Esophagus muscularis mucosa (tissue), 4 donors: ENCODE data around the gene TERB2. TPM values are rescaled to one million over a fixed set of nuclear protein-coding genes. Genes with fewer than 3 reads are reported as not detected.
"Not testable (repeated sequence)": the region's sequence is repeated elsewhere in the genome, so short reads cannot be mapped to it uniquely, and the experiment has no call there.

Experiments used
- DNase-seq: peaks from one replicate; pipeline ENCODE4 v3.0.0-alpha.2; 2017; ENCODE audit errors: extremely low spot score
- H3K27ac ChIP-seq, 4 donors: fragments of 200-600 bp; sonication (generic); replicated peaks in 1 of 4; 1 replicate in 3 of 4; 2 replicates in 1 of 4; pipeline ENCODE4 v1.5.1; 2016 to 2019; ENCODE audit warnings: mild to moderate bottlenecking in 1 of 4
- H3K27me3 ChIP-seq, 4 donors: fragments of 200-600 bp; sonication (generic); one replicate each; pipeline versions ENCODE4 v1.5.1 to v1.6.0; 2016 to 2019
- H3K36me3 ChIP-seq, 4 donors: fragments of 200-600 bp; sonication (generic); one replicate each; pipeline ENCODE4 v1.5.1; 2016 to 2019
- H3K4me1 ChIP-seq, 4 donors: fragments of 200-600 bp; sonication (generic); one replicate each; pipeline ENCODE4 v1.5.1; 2016 to 2019
- H3K4me3 ChIP-seq, 4 donors: fragments of 200-600 bp; sonication (generic); 1 replicate in 2 of 4; 2 replicates in 2 of 4; pipeline ENCODE4 v1.5.1; 2016 to 2019; ENCODE audit warnings: mild to moderate bottlenecking in 4 of 4, moderate library complexity in 1 of 4
- H3K9me3 ChIP-seq, 4 donors: fragments of 200-600 bp; sonication (generic); 1 replicate in 3 of 4; 2 replicates in 1 of 4; pipeline ENCODE4 v1.5.1; 2016 to 2019
- EP300 ChIP-seq: sonication (generic); formaldehyde crosslinking; IDR thresholded peaks from one replicate; pipeline ENCODE4 v1.6.1; 2017; ENCODE audit warnings: antibody characterized with exemption
- POLR2A ChIP-seq: fragments of 450-650 bp; IDR thresholded peaks from one replicate; pipeline ENCODE4 v1.6.1; 2017; ENCODE audit warnings: antibody characterized with exemption, moderate library complexity, mild to moderate bottlenecking, low read depth
- POLR2AphosphoS5 ChIP-seq, 2 donors: sonication (generic); formaldehyde crosslinking; IDR thresholded peaks; one replicate each; pipeline ENCODE4 v1.6.1; 2017; ENCODE audit warnings: antibody characterized with exemption in 2 of 2
- WGBS: methylation state at CpG from one replicate; pipeline ENCODE4 v1.1.5; 2018; 5-methylcytosine and 5-hydroxymethylcytosine counted together
- intact Hi-C: fragments of 100-400 bp; cut with DNase I; formaldehyde crosslinking; loops from one replicate; pipeline ENCODE4 v1.15.1; 2023
- total RNA-seq, 4 donors: library from RNA; depleted of rRNA; stranded (reverse); fragments of >200 nt; gene quantifications; one replicate each; pipeline versions ENCODE4 v1.1.0 to v1.2.1, GENCODE V29; 2016
- TF ChIP-seq, protein P1 (sequence below), 3 experiments: fragments of 200-600 bp in 2 of 3; fragments of 450-650 bp in 1 of 3; sonication (generic) in 2 of 3; IDR thresholded peaks; one replicate each; pipeline ENCODE4 v1.5.1; 2017 to 2019; ENCODE audit warnings: antibody characterized with exemption in 3 of 3, mild to moderate bottlenecking in 2 of 3, moderate library complexity in 1 of 3

The TERB2 gene
- not detected for total RNA-seq

GRCh38 chr15:44956388-44956787 is at the start of gene TERB2:
Gene TERB2, plus strand, starts transcription at chr15:44956687. Its CDS starts 32 bp downstream, at chr15:44956719.
- 88% methylated on average over 13 of the region's 13 CpGs for WGBS
- no peaks in the 10 kb centered on the region for H3K9me3 ChIP-seq
- no peaks in the 10 kb centered on the region for H3K4me1 ChIP-seq
- intact Hi-C loops: no loop called here
- no peak for DNase-seq
- no peak within 1 kb of the TSS for H3K4me3 ChIP-seq
- H3K27me3 ChIP-seq: no peaks in the 10 kb centered on the region
- H3K36me3 ChIP-seq: no peaks in the 10 kb centered on the region
- TF ChIP-seq POLR2AphosphoS5 (IDR thresholded peaks at IDR 0.05): no peak
- TF ChIP-seq, protein P1, sequence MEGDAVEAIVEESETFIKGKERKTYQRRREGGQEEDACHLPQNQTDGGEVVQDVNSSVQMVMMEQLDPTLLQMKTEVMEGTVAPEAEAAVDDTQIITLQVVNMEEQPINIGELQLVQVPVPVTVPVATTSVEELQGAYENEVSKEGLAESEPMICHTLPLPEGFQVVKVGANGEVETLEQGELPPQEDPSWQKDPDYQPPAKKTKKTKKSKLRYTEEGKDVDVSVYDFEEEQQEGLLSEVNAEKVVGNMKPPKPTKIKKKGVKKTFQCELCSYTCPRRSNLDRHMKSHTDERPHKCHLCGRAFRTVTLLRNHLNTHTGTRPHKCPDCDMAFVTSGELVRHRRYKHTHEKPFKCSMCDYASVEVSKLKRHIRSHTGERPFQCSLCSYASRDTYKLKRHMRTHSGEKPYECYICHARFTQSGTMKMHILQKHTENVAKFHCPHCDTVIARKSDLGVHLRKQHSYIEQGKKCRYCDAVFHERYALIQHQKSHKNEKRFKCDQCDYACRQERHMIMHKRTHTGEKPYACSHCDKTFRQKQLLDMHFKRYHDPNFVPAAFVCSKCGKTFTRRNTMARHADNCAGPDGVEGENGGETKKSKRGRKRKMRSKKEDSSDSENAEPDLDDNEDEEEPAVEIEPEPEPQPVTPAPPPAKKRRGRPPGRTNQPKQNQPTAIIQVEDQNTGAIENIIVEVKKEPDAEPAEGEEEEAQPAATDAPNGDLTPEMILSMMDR (IDR thresholded peaks at IDR 0.05): no peak
- TF ChIP-seq POLR2A: no peak
- no peak for TF ChIP-seq EP300
- no peak within 1 kb of the TSS for H3K27ac ChIP-seq

- H3K4me1 ChIP-seq: no peaks in the 10 kb centered on the region
- H3K9me3 ChIP-seq: no peaks in the 10 kb centered on the region
- H3K36me3 ChIP-seq: no peaks in the 10 kb centered on the region
- H3K4me3 ChIP-seq: no peak overlapping the region
- DNase-seq: no peak
- H3K27ac ChIP-seq: no peak overlapping the region
- WGBS: 48% methylated on average over 2 of the region's 2 CpGs
- no peaks in the 10 kb centered on the region for H3K27me3 ChIP-seq
- no peak for TF ChIP-seq POLR2A
- TF ChIP-seq EP300: no peak
- TF ChIP-seq, protein P1 (IDR thresholded peaks at IDR 0.05): no peak
- TF ChIP-seq POLR2AphosphoS5 (IDR thresholded peaks at IDR 0.05): no peak
- intact Hi-C loops: no loop called here
Measured at GRCh38 chr15:44909423-44909822, 47.1 kb upstream of the TERB2 start.

- Histone ChIP-seq H3K27ac (no peak overlapping the region), H3K4me3 (no peak overlapping the region), H3K27me3 (no peaks in the 10 kb centered on the region), H3K4me1 (no peaks in the 10 kb centered on the region), H3K36me3 (no peaks in the 10 kb centered on the region), H3K9me3 (no peaks in the 10 kb centered on the region)
- intact Hi-C loops: no loop called here
- peak; percentile 42 for DNase-seq
- no peak for TF ChIP-seq EP300
- TF ChIP-seq, protein P1 (IDR thresholded peaks at IDR 0.05): no peak
- TF ChIP-seq POLR2AphosphoS5 (IDR thresholded peaks at IDR 0.05): no peak
- no peak for TF ChIP-seq POLR2A
Measured at GRCh38 chr15:44910981-44911625, 45.4 kb upstream of the TERB2 start.

GRCh38 chr15:44912186-44912585 is 44.3 kb upstream of the TERB2 start:
- H3K36me3 ChIP-seq, DNase-seq, H3K4me3 ChIP-seq, H3K27ac ChIP-seq, H3K9me3 ChIP-seq, H3K27me3 ChIP-seq, intact Hi-C loops, H3K4me1 ChIP-seq: not testable (repeated sequence)
- 50% methylated on average over 1 of the region's 1 CpG for WGBS

DNA sequence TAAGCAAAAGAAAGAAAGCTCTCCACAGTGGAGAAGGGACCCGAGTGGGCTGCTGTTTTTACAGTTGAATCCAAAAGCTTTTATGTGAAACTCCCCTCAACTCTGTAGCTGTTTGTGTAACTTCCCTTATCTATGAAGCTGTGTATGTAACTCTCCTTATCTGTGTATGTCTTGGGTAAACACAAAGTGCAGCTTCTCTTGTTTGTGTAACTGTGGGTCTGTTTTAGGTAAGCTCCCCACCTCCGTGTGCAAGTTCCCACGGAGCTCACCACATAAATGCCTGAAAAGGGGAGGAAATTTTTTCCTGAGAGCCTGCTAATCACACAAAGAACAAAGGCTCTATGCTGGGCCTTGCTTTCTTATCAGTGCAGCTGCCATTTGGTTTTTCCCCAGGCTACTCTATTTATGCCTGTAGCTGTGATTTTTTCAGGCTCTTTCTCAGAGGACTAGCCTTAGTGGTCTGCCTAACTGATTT is 43.5 kb upstream of the TERB2 start:
- DNase-seq: peak; percentile 50
- H3K4me3 ChIP-seq, H3K4me1 ChIP-seq, H3K27me3 ChIP-seq, intact Hi-C loops, H3K9me3 ChIP-seq, H3K36me3 ChIP-seq, H3K27ac ChIP-seq: not testable (repeated sequence)
- 38% methylated on average over 3 of the region's 3 CpGs for WGBS

DNA sequence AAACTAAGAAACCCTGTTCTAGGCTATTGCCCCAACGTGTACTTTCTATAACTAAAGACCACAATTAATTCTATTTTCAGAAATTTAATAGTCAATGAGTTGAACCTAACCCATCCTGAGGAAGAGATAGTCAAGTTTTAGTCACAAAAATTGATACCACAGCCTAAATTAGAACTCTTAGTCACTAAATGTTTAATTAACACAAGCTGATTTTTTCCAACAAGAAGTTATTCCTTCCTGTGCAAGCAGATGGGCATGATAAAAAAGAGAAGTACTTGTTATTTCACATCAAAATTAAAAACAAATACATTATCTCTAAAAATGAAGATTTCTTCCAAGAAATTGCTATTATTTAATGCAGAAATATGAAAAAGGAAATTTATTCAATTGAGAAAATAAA is 38.4 kb upstream of the TERB2 start:
- no peaks in the 10 kb centered on the region for H3K9me3 ChIP-seq
- no peaks in the 10 kb centered on the region for H3K4me1 ChIP-seq
- no peaks in the 10 kb centered on the region for H3K27me3 ChIP-seq
- WGBS: 74% methylated on average over 1 of the region's 1 CpG
- H3K4me3 ChIP-seq: no peak overlapping the region
- DNase-seq: no peak
- H3K27ac ChIP-seq: no peak overlapping the region
- no peaks in the 10 kb centered on the region for H3K36me3 ChIP-seq
- TF ChIP-seq EP300: no peak
- no peak for TF ChIP-seq POLR2A
- TF ChIP-seq, protein P1 (IDR thresholded peaks at IDR 0.05): no peak
- TF ChIP-seq POLR2AphosphoS5 (IDR thresholded peaks at IDR 0.05): no peak
- intact Hi-C loops: no loop called here

- intact Hi-C loops, H3K4me1 ChIP-seq, H3K27ac ChIP-seq, DNase-seq, H3K36me3 ChIP-seq, H3K4me3 ChIP-seq, H3K9me3 ChIP-seq: not testable (repeated sequence)
- H3K27me3 ChIP-seq: peaks cover 0 to 10% (median 0%) of the 10 kb centered on the region in 4 donors
- WGBS: 47% methylated on average over 1 of the region's 1 CpG
Measured at GRCh38 chr15:44928658-44929057, 27.8 kb upstream of the TERB2 start.

DNA sequence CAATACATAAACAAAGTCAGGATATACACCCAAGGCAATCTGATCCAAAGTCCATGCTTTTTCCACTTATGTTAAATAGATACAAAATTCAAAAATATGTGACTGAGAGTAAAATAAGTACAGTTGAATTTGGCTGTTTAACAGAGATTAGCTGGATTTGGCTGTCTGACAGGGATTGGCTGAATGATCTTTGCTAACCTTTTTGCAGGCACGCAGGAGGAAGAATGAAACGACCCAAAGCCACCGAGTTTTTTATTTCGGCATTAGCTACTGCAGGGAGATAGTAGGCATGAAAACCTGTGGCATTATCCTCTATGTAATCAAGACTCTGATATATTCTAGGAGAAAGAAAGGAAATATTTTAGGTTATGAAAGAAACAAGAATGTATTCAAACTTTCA is 26.2 kb upstream of the TERB2 start:
- WGBS: 55% methylated on average over 4 of the region's 4 CpGs

More for the DNA sequence above, 26.2 kb upstream of the TERB2 start:
- H3K4me3 ChIP-seq, H3K9me3 ChIP-seq, H3K27me3 ChIP-seq, intact Hi-C loops, H3K4me1 ChIP-seq, H3K27ac ChIP-seq, H3K36me3 ChIP-seq, DNase-seq: not testable (repeated sequence)
